ENCODE measurements around the gene PLEKHG5. TPM values are rescaled to one million over a fixed set of nuclear protein-coding genes. Genes with fewer than 3 reads are reported as not detected.

Gene PLEKHG5
- total RNA-seq, 1 donor from 2014 or later = 0.22 TPM

- Mint-ChIP-seq H3K27ac (no peak overlapping the region), H3K4me3 (peak overlapping the region; percentile 7), H3K4me1 (peaks cover 15% of the 10 kb centered on the region), H3K27me3 (peaks cover 54% of the 10 kb centered on the region), H3K36me3 (ENCODE audit: low read depth) (no peaks in the 10 kb centered on the region), H3K9me3 (no peaks in the 10 kb centered on the region)
- CTCF ChIA-PET = interaction anchor here (1.5 kb wide), 1 partner anchor 179 kb away, joined by 3 read pairs; no protein-coding TSS in a partner anchor
- TF ChIP-seq CTCF (IDR thresholded peaks at IDR 0.05) = no peak
- DNase-seq = no peak
- POLR2A ChIA-PET = no interaction called here
- ATAC-seq (ENCODE audit: low read depth) = no peak
- intact Hi-C loops (cut with micrococcal nuclease) = no loop called here
These were observed 70.9 kb downstream of the PLEKHG5 start for GRCh38 chr1:6420454-6421042.

- Mint-ChIP-seq H3K4me3 (no peak within 1 kb of the TSS), H3K27me3 (peaks cover 54% of the 10 kb centered on the region), H3K27ac (no peak within 1 kb of the TSS), H3K4me1 (peaks cover 12% of the 10 kb centered on the region), H3K36me3 (ENCODE audit: low read depth) (no peaks in the 10 kb centered on the region), H3K9me3 (no peaks in the 10 kb centered on the region)
- ATAC-seq (ENCODE audit: low read depth) (no peak), DNase-seq (no peak)
- ChIA-PET POLR2A (no interaction called here), CTCF (interaction anchor here (0.7 to 1.5 kb wide), 2 partner anchors 19 to 178 kb away, joined by 3 read pairs; no protein-coding TSS in a partner anchor)
- TF ChIP-seq CTCF (IDR thresholded peaks at IDR 0.05) = no peak
- intact Hi-C loops (cut with micrococcal nuclease) = no loop called here
These were observed 71.5 kb downstream of the PLEKHG5 start, which contains the start of gene HES2 for GRCh38 chr1:6419804-6420453. Gene HES2 (minus strand): TSS chr1:6419919. CDS start chr1:6419820, 99 bp downstream.

- ATAC-seq (ENCODE audit: low read depth) (no peak), DNase-seq (no peak)
- H3K36me3 Mint-ChIP-seq (ENCODE audit: low read depth) = no peaks in the 10 kb centered on the region
- POLR2A ChIA-PET = no interaction called here
- no peak overlapping the region for H3K27ac Mint-ChIP-seq
- no peak overlapping the region for H3K4me3 Mint-ChIP-seq
- peaks cover 57% of the 10 kb centered on the region for H3K27me3 Mint-ChIP-seq
- peaks cover 12% of the 10 kb centered on the region for H3K4me1 Mint-ChIP-seq
- CTCF ChIA-PET = interaction anchor here (0.7 kb wide), 1 partner anchor 19 kb away, joined by 3 read pairs; no protein-coding TSS in a partner anchor
- intact Hi-C loops (cut with micrococcal nuclease) = no loop called here
- no peaks in the 10 kb centered on the region for H3K9me3 Mint-ChIP-seq
- TF ChIP-seq CTCF (IDR thresholded peaks at IDR 0.05) = no peak
These were observed 72.1 kb downstream of the PLEKHG5 start for GRCh38 chr1:6419397-6419803.

GRCh38 chr1:6418668-6419396, 72.6 kb downstream of the PLEKHG5 start:
- ATAC-seq (ENCODE audit: low read depth) = no peak
- POLR2A ChIA-PET = no interaction called here
- intact Hi-C loops (cut with micrococcal nuclease) = no loop called here
- DNase-seq = no peak
- no peak for TF ChIP-seq CTCF (IDR thresholded peaks at IDR 0.05)
- H3K9me3 Mint-ChIP-seq = no peaks in the 10 kb centered on the region
- CTCF ChIA-PET = no interaction called here
- peaks cover 56% of the 10 kb centered on the region for H3K27me3 Mint-ChIP-seq
- H3K27ac Mint-ChIP-seq = no peak overlapping the region
- H3K36me3 Mint-ChIP-seq (ENCODE audit: low read depth) = no peaks in the 10 kb centered on the region
- H3K4me3 Mint-ChIP-seq = no peak overlapping the region
- H3K4me1 Mint-ChIP-seq = peaks cover 6% of the 10 kb centered on the region
